GM12865 (cell line): ENCODE results near the gene ANTXR2.

Source experiments
- DNase-seq: peaks from one replicate; pipeline ENCODE4 v3.0.0; 2010; ENCODE audit warnings: low read depth
- H3K4me3 ChIP-seq: 2 replicates; pipeline ENCODE4 v1.5.1; 2011; ENCODE audit warnings: mild to moderate bottlenecking, low read depth, low read length, control low read depth
- CTCF ChIP-seq: IDR thresholded peaks from 2 replicates; pipeline ENCODE4 v1.5.1; 2011; ENCODE audit warnings: low read length, control low read depth, low read depth, inconsistent platforms; ENCODE audit not compliant: insufficient read depth; ENCODE audit errors: missing control alignments

Gene ANTXR2

GRCh38 chr4:80027611-80028010, 45.4 kb downstream of the ANTXR2 start:
- TF ChIP-seq CTCF = no peak
- DNase-seq = no peak
- no peak overlapping the region for H3K4me3 ChIP-seq

- H3K4me3 ChIP-seq = no peak overlapping the region
- TF ChIP-seq CTCF = no peak
- no peak for DNase-seq
Measured at GRCh38 chr4:80026100-80026499, 46.9 kb downstream of the ANTXR2 start.

GRCh38 chr4:80024335-80024734, 48.7 kb downstream of the ANTXR2 start:
- DNase-seq = no peak
- no peak overlapping the region for H3K4me3 ChIP-seq
- no peak for TF ChIP-seq CTCF

- TF ChIP-seq CTCF = no peak
Measured at GRCh38 chr4:80022282-80022681, 50.7 kb downstream of the ANTXR2 start.

GRCh38 chr4:80017125-80017854, 55.7 kb downstream of the ANTXR2 start:
- TF ChIP-seq CTCF = no peak
- peak; percentile 13 for DNase-seq
- H3K4me3 ChIP-seq = no peak overlapping the region

More at GRCh38 chr4:80022282-80022681, 50.7 kb downstream of the ANTXR2 start:
- no peak overlapping the region for H3K4me3 ChIP-seq
- no peak for DNase-seq

- TF ChIP-seq CTCF = no peak
- DNase-seq = no peak
- H3K4me3 ChIP-seq = no peak overlapping the region
Measured at GRCh38 chr4:80016506-80016905, 56.5 kb downstream of the ANTXR2 start.
